ENCODE data around the gene TTC34. TPM values are rescaled to one million over a fixed set of nuclear protein-coding genes. Genes with fewer than 3 reads are reported as not detected.
A peak's percentile ranks its signal among the peaks of the same experiment; 100 is the strongest.

Gene TTC34
- total and polyA plus RNA-seq, 2 of the 13 experiments (the other 11 are each of a cell fraction or from before 2014, with no cell fraction given): 0.07 to 0.11 TPM

GRCh38 chr1:2642560-2643413 is 158.7 kb downstream of the TTC34 start (continued):
- no peak for TF ChIP-seq ZSCAN25 (CRISPR knock-in tag; IDR thresholded peaks at IDR 0.05)
- peak; percentile 62; the same call in 1 of the 2 replicates for TF ChIP-seq ZNF788 (CRISPR knock-in tag; IDR thresholded peaks at IDR 0.05; ENCODE audit: borderline replicate concordance)
- TF ChIP-seq NFKB2 (CRISPR knock-in tag; IDR thresholded peaks at IDR 0.05; ENCODE audit: borderline replicate concordance): peak; percentile 58; the same call in 1 of the 2 replicates
- TF ChIP-seq ZNF512 (CRISPR knock-in tag; IDR thresholded peaks at IDR 0.05): no peak
- peak; percentile 53 for TF ChIP-seq TAF1 (CRISPR knock-in tag; IDR thresholded peaks at IDR 0.05)
- no peak for TF ChIP-seq ZNF207 (IDR thresholded peaks at IDR 0.05; ENCODE audit: borderline replicate concordance)
- peak; percentile 81 for TF ChIP-seq ERF (CRISPR knock-in tag; IDR thresholded peaks at IDR 0.05)
- TF ChIP-seq THRA (CRISPR knock-in tag; IDR thresholded peaks at IDR 0.05; ENCODE audit: borderline replicate concordance): no peak
- peak; percentile 81; the same call in 1 of the 2 replicates for TF ChIP-seq SNAI1 (CRISPR knock-in tag; IDR thresholded peaks at IDR 0.05; ENCODE audit: borderline replicate concordance)
- no peak for TF ChIP-seq SMYD3 (CRISPR knock-in tag; IDR thresholded peaks at IDR 0.05)
- TF ChIP-seq STAT5B (CRISPR knock-in tag; IDR thresholded peaks at IDR 0.05): no peak
- no peak for TF ChIP-seq MEF2D (CRISPR knock-in tag; IDR thresholded peaks at IDR 0.05)
- no peak for TF ChIP-seq AGO2 (optimal IDR thresholded peaks at IDR 0.05; ENCODE audit: low read depth, low read length)
- TF ChIP-seq NR0B2 (CRISPR knock-in tag; IDR thresholded peaks at IDR 0.05): no peak
- TF ChIP-seq ZNF770 (CRISPR knock-in tag; IDR thresholded peaks at IDR 0.05): 0 out of 2 replicates have a peak, but pooled peaks have one; percentile 62
- no peak for TF ChIP-seq FOXJ3 (CRISPR knock-in tag; IDR thresholded peaks at IDR 0.05; ENCODE audit: borderline replicate concordance)
- no peak for TF ChIP-seq IKZF1 (IDR thresholded peaks at IDR 0.05)
- peak; percentile 32; the same call in 1 of the 2 replicates for TF ChIP-seq ZNF543 (CRISPR knock-in tag; IDR thresholded peaks at IDR 0.05)
- peak; percentile 96 for TF ChIP-seq ZBTB8A (CRISPR knock-in tag; IDR thresholded peaks at IDR 0.05; ENCODE audit: borderline replicate concordance, low read depth)

All from HepG2 (cell line).